Thyroid gland (tissue), 4 donors: ENCODE results near the gene APOL2.

Experiments
- CTCF ChIP-seq, 6 experiments: fragments of 200-600 bp in 3 of 6; fragments of 450-650 bp in 3 of 6; sonication (generic) in 3 of 6; IDR thresholded peaks; one replicate each; pipeline ENCODE4 v1.5.1; 2016 to 2019; ENCODE audit warnings: antibody characterized with exemption in 6 of 6, mild to moderate bottlenecking in 2 of 6, inconsistent platforms in 1 of 6, moderate library complexity in 1 of 6
- POLR2A ChIP-seq, 2 donors: fragments of 450-650 bp; IDR thresholded peaks; one replicate each; pipeline ENCODE4 v1.6.1; 2017; ENCODE audit warnings: antibody characterized with exemption in 2 of 2, mild to moderate bottlenecking in 2 of 2, moderate library complexity in 1 of 2

- TF ChIP-seq CTCF (IDR thresholded peaks at IDR 0.05) (no peak), POLR2A (IDR thresholded peaks at IDR 0.05) (no peak)
Observed at GRCh38 chr22:36227396-36227795, 11.9 kb downstream of the APOL2 start.
